Measurements from ENCODE around the gene SNX10.

The SNX10 gene

DNA sequence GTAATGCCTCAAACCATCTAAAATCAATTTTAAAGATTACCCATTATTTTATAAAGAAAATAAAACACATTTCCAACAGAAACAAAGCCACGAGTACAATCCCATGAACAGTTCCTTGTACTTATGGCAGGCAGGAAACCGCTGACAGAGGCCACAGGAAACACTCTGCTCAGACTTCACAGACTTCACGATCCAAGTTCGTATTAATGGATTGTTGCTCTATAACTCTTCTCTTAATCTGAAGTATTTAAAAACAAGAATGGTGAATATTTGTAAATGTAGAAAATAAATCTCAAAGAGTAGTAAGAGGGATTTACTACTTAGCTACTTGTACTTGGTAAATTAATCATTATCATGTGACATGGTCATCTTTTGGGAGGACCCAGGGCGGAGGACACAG, 78.3 kb downstream of the SNX10 start:
- no peak for DNase-seq

DNA sequence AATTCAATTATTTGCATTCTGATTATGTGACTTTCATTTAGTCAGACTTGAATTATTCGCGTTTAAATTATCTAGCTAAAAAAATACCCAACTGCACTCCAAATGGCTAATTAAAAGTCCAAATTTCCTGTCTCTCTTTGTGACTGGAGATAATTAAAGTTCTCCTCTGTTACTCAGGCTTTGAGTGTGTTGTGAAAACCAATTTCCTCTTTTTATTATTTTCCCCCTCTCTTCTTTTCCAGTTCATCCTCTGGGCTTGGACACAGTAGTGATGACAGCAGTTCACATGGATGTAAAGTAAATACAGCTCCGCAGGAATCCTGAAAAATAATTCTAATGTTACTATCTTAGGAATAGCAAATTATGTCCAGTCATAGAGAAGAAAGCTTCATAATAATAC, 80.6 kb downstream of the SNX10 start:
- DNase-seq = no peak

GRCh38 chr7:26372704-26373103, 81.0 kb downstream of the SNX10 start:
- DNase-seq = no peak

- DNase-seq = no peak
Observed at GRCh38 chr7:26374647-26375373, 83.1 kb downstream of the SNX10 start.

GRCh38 chr7:26375726-26376174, 84.1 kb downstream of the SNX10 start:
- peak in 1 of 5 experiments; percentile 46 for DNase-seq

GRCh38 chr7:26376175-26376917, 84.7 kb downstream of the SNX10 start:
- DNase-seq = peak; percentile 8 to 46 (median 13)

GRCh38 chr7:26378016-26378415, 86.4 kb downstream of the SNX10 start:
- DNase-seq = no peak

- DNase-seq = no peak
Observed at GRCh38 chr7:26379711-26380110, 88.0 kb downstream of the SNX10 start.

DNA sequence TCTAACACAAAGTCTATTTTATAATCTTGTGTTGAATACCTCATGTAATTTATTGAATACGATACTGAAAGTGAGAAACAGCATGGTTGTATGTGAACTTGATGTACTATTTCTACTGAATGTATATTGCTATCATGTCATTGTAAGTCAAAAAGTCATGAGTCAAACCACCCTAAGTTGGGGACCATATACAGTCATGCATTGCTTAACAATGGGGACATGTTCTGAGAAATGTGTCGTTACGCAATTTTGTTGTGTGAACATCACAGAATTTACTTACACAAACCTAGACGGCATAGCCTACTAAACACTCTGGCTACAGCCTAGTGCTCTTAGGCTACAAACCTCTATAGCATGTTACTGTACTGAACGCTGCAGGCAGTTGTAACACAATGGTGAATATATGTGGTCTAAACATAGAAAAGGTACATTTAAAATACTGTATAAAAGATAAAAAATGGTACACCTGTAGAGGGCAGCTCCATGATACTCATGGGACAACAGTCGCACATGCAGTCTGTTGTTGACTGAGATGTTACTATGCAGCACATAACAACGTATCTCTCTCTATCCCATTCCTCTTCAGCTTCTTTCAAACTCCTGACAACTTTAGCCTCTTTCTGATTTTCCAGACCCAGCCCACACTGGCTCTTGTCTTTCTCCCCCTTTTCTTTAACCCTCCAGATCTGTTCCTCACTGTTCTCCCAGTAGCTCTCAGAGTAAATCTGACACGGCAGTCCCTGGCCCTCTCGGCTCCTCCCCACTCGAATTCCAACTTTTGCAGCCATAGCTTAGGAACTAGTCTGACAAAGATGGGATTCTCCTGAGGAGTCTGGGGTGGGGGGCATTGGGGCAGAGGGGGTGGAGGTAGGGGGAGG, 90.1 kb downstream of the SNX10 start:
- DNase-seq = peak in 1 of 5 experiments; percentile 26

- DNase-seq = no peak
Observed at GRCh38 chr7:26385240-26385639, 93.6 kb downstream of the SNX10 start.

DNA sequence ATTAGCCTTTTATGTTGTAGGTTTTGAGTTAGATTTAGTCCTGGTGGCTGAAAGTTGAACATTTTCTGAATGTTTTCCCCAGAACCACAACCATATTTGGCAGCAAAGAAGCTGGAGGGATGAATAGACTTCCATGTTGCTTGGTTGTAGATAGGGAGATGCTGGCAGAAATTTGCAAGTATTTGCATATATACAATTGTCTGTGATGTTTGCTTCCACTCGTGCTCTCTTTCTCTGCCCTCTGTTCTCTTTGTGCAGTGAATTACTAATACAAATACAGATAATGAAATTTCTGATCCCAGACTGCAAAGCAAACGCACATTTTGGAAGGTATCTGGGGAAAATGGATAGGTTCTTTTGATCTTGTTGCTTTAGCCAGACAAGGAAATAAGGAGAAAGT, 96.1 kb downstream of the SNX10 start:
- DNase-seq = no peak

DNA sequence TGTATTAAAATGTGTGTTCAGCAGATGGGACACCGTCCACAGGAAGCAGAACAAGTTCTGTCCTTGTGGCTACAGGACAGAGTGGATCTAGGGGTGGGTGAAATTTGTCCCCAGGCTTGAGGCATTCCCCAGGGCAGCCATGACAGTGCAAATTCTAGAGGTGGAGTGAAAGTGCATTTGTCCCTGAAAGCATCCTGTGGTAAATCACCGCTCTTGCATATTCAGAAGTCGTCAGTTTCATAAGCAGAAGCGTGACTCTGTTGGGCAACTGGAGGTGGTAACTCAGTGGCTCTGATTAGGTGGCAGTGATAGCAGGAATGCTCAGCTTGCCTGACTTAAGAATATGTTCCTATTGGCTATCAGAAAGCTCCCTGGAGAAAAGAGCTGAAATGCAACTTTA, 96.6 kb downstream of the SNX10 start:
- peak in 1 of 5 experiments; percentile 54 for DNase-seq

DNA sequence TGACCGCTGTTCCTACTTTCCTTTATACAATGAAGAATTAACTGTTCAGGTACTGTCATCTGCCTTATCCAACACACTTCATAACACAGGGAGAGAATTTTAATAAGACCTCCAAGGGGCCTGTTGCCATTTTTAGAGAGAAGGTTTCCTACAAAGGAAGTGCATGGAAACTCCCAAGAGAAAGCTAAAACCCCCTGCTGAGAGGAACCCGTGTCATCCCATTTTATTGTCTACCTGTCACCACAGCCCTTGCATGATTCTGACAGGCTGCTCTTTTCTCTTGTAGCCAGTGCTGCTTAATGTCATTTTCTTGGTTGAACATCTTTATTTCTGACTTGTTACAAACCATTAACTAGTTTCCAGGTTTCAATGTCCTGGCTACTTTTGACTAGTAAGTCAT, 98.4 kb downstream of the SNX10 start:
- DNase-seq = no peak

- DNase-seq = no peak
Observed at GRCh38 chr7:26393818-26394217, 102.2 kb downstream of the SNX10 start.

DNA sequence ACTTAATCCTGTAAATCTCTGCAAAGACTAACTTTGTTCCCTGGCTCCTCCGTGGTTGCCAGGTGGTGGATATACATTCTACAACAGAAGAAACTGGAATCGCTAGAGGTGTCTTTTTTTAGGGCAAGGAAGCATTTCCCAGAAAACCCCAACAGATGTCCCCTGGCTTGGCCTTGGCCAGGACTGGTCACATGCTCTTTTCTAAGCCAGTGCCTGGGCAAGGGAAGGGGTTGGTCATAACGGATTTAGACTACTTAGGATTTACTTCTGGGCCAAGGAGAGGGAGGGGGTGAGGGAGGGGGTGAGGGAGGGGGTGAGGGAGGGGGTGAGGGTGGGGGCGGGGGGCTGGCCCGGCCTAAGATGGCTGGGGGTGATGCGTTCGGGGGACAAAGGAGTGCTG, 105.7 kb downstream of the SNX10 start:
- DNase-seq = no peak

- peak in 1 of 5 experiments; percentile 14 for DNase-seq
Observed at GRCh38 chr7:26397796-26398426, 106.2 kb downstream of the SNX10 start.

DNA sequence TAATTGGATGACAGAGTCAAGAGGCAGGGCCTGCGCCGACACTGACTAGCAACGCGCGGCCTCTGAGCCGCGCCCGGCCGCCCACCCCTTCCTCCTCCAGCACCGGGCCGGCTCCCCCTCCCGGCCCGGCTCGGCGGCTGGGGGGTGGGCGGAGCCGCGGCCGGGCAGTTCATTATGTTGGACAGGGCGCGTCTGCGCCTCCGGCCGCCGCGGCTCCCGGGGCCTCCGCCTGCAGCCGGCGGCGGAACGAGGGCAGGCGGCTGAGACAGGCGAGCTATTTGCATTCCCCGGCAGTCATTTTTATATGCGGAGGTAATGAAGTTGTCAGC, 106.7 kb downstream of the SNX10 start:
- DNase-seq = peak in 2 of 5 experiments; percentile 3 to 24

DNA sequence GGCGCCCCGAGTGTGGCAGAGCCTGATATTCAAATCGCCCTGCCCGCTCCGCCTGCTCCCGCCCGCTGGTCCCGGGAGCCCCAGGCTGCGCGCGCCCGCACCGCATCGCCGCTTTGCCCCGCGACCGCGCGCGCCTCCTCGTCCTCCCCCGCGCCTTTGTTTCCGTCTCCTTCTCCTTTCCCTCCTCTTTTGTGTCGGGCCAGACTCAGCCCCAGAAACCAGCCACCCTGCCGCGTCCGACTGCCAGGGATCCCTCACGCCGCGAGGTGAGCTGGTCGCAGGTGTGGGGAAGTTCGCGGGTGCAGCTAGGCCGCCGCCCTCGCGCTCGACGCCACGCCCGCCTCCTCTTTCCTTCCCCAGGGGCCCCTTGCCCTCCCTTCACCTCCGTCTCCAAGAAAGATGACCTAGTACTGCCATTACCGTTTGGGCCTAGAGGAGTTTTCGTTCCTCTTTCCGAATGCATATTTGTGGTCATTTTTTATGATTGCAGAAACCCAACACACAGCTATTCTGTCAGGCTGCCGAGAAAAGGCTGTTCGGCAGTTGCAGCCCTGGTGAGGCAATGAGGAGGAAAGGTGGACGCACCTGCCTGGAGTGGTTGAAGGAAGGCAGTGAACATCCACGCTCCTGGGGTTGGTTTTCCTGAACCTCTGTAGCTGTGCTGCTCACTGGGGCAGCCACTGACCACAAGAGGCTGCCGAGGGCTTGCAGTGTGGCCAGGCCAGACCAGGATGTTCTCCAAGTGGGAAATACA, 107.3 kb downstream of the SNX10 start:
- DNase-seq = peak in 1 of 5 experiments; percentile 2

GRCh38 chr7:26399736-26400135, 108.1 kb downstream of the SNX10 start:
- no peak for DNase-seq

DNA sequence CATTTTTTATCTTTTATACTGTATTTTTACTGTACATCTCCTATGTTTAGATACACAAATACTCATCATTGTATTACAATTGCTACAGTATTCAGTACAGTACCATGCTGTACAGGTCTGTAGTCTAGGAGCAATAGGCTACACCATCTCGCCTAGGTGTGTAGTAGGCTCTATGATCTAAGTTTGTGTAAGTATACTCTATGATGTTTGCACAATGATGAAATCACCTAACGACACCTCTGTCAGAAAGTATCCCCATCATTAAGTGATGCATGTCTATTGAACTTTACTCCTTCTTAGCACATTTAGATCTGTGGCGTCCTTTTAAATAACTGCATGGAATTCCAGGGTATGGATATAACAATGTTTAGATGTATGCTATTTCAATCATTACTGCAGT, 112.0 kb downstream of the SNX10 start:
- no peak for DNase-seq

GRCh38 chr7:26404189-26404996, 112.7 kb downstream of the SNX10 start:
- DNase-seq = no peak
